ENCODE results near the gene KDELR1.

The KDELR1 gene

DNA sequence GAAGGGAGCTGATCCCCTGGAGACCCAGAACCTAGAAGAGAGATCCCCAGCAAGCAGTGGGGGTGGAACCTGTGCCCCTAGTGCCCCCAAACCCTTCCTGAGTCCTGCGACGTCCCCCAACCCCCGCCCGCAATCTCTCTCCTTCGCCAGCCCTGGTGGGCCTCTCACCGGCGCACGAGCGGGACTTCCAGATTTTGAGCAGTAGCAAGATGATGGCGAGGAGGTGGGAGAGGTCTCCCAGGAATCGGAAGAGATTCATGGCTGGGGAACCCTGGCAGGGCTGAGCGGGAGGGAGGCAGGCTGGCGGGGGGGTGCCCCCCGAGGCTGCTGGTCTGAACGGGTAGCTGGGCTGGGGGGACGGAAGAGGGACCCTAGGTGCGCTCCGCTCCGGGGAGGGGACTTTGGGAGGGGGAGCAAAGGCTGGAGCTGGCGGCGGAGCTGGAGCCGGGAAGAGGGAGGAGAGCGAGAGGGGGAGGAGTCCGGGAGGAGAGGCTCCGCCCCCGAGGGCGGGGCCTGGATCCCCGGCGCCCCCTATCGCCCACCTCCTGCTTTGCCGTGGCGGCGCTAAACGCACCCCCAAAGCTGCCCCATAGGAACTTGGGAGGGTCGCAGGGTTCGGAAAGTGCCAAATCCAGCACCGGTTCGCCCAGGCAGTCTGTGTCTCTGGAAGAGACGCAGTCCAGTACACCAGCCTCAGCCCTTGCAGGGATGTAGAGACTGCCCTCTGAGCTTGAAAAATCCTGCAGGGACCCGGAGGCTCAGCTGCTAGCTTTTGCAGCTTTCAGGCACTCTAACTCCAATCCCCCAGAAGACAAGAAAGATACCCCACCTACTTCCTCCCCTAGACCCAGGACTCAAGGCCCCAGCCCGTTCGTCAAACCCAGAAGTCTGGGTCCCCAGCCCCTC, at the start of gene KDELR1:
KDELR1 (minus strand) TSS at position 452 of the 906 bp plus-strand sequence; CDS start at position 259, 193 bp downstream.
- DNase-seq, result peak; percentile 40

DNA sequence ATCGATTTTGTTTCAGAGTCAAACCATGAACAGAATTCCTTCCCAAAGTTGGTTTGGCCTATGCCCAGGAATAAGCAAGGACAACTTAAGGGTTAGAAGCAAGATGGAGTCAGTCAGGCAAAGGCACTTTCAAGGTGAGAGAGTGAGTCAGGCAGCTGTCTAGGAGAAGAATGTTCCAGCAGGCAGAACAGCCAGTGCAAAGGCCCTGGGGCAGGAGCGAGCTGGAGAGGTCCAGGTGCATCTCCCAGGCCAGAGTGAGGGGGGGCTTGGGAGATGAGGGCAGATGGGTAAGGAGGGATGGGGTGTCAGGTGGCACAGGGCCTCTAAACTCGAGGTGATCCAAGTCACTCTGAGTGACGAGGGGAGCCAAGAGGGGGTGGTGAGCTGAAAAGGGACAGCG, 45.2 kb upstream of the KDELR1 start:
- DNase-seq, result no peak

DNA sequence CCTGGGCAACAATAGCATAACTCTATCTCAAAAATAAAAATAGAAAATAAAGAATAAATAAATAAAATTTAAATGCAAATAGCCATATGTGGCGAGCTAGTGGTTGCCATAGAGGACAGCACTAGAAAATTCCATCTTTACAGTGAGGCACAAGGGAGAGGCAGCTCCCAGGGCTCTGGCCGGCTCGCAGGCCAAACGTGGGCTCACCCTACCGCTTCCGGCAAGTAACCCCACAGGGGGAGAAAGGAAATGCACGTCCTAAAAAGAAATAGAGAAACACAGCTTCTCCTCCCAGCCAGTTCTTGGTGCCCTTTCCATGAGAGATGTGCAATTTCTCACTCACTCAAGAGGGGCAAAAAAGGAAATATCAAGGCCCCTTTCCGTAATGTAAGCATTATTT, 42.0 kb upstream of the KDELR1 start:
- DNase-seq, result no peak

DNA sequence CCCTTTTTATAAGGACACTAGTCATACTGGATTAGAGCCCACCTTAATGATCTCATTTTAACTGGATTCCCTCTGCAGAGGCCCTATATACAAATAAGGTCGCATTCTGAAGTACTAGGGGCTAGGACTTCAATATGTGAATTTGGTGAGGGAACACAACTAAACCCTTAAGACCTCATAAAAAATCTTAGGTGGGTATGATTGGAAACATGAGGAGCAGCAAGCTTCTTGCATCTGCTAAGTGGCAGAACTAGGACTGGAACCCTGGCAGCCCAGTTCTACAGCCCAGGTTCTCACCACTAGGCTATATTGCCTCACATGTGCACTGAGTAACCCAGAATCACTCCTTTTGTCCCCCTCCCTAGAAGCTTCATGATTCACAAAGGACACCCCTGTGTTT, 37.3 kb upstream of the KDELR1 start:
- DNase-seq, result no peak

DNA sequence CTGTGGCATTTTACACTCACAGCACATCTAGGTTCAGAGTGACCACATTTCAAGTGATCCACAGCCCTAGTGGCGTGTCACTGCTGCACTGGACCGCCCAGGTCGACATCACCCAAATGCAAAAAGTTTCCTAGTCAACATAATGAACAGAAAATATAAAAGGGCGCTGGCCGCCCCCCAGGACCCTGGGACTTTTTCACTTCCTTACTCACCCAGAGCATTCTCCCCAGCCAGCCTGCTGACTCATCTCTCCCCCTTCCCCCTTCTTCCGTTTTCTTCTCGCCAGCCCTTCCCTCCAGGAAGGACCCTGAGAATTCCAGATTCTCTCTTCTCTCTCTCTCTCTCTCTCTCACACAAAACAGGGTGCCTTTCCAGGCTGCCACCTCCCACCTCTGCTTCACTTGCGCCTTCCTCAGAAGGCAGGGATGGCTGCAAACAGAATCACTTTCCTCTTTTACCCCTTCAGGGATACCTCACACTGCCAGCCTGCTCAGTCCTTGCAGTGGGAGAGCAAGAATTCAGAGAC, 33.4 kb upstream of the KDELR1 start:
- peak; percentile 40 for DNase-seq

DNA sequence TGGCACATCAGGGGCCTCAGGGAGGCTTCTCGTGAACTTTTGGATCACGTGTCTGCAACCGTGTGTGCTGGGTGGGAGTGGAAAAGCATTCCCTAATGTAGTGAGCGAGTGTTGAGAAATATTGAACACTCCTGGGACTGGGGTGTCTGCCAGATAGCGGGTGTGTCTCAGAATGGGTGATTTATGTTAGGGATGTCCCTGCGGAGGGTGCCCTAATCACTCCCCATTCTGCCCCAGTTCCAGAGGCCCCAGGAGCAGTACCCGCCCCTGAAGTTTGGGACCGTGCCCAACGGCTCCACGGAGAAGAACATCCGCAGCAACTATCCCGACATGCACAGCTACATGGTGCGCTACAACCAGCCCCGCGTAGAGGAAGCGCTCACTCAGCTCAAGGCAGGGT, 30.2 kb upstream of the KDELR1 start:
- DNase-seq, result peak; percentile 51

DNA sequence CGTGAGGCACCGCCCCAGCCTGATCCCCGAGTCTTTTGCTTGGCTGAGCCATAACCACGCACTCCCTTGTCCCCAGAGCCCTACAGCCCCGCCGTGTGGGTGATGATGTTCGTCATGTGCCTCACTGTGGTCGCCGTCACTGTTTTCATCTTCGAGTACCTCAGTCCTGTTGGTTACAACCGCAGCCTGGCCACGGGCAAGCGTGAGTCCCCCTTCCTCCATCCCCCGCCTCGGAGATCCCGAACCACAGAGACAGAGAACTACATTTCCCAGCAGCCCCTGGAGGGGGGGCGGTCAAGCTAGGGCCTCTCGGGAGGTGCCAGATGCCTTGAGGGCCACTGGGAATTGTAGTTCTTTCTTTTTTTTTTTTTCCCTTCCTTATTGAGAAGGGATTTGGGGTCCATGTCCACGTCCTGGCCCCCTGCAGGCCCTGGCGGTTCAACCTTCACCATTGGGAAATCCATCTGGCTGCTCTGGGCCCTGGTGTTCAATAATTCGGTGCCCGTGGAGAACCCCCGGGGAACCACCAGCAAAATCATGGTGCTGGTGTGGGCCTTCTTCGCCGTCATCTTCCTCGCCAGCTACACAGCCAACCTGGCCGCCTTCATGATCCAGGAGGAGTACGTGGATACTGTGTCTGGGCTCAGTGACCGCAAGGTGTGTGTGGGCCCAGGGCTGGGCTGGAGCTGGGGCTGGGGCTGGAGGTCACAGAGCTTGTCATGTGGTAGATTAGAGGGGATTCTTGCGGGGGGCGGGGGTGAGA, 28.0 kb upstream of the KDELR1 start:
- DNase-seq, result no peak

DNA sequence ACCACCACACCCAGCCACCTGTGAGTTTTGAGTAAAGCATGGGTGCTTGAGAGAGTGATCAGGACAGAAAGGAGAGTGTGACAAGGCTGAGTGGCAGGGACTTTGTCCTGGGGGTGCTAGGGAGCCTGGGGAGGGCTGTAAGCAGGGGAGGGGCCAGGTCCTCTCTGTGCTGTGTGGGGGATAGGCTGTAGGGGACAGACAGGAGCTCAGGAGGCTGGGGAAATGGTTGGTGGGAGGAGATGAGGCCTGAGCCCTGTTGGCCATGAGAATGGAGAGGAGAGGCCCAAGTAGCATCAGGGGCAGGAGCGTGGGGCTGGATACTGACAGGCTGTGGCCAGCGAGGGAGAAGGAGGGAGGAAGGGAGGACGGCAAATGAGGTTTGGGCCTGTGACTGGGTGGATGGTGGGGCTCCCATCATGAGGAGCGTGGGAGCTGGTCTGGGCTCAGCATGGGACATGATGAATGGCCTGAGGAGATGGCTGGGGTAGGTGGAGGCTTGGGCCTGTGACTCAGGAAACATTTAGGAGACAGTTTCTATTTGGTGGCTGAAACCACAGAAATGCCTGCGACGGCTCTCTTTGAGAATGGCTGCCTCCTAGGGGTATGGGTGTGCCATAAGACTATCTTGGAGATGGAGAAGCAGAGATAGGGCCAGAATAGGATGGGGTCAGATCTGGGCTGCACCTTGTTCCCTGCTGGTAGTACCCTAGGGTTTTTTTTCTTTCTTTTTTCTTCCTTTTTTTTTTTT, 27.1 kb upstream of the KDELR1 start:
- peak; percentile 49 for DNase-seq

DNA sequence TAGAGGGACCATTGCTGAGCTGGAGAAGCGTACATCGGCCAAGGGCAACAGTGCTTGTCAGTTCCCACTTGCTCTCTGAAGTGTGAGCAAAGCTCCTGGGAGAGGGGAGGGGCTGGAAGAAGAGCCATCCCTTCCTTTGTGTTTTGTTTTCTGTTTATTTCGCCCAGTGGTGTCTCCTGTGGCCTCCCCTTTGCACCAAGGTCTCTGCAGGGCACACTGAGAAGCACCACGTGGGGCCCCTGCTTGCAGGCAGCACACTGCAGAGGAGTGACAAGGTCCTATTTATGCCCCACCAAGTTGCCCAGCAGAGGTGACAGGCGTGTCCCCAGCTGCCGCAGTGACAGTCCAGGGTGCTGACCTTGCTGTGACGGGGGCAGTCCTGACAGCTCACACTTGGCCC, 26.1 kb upstream of the KDELR1 start:
- DNase-seq, result no peak

DNA sequence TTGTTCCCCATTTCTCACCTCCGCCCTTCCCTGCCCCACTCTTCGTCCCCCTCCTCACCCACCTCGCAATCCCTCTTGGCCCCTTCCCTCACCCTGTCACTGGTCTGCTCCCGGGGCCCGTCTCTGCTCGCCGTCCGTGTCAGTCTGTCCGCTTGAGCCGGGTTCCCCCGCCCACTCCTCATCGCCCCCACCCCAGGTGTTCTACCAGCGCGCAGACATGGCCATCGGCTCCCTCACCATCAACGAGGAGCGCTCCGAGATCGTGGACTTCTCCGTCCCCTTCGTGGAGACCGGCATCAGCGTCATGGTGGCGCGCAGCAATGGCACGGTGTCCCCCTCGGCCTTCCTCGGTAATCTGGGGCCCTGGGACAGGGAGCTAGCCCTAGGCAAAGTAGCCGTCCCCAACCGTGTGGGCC, 24.5 kb upstream of the KDELR1 start:
- DNase-seq, result no peak

DNA sequence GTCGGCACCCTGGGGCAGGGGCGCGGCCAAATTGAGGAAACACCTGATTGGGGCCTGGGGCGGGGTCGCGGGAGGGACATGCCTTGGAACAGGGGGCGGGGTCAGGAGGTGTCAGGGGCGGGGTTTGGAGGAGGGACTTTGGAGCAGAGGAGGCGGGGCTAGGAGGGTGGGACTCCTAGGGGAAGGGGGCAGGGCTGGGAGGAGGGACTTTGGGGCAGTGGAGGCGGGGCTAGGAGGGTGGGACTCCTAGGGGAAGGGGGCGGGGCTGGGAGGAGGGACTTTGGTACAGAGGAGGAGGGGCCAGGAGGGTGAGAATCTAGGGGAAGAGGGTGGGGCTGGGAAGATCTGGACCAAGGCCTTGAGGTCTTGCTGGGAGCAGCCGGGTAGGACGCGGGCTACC, 24.0 kb upstream of the KDELR1 start:
- peak; percentile 47 for DNase-seq

DNA sequence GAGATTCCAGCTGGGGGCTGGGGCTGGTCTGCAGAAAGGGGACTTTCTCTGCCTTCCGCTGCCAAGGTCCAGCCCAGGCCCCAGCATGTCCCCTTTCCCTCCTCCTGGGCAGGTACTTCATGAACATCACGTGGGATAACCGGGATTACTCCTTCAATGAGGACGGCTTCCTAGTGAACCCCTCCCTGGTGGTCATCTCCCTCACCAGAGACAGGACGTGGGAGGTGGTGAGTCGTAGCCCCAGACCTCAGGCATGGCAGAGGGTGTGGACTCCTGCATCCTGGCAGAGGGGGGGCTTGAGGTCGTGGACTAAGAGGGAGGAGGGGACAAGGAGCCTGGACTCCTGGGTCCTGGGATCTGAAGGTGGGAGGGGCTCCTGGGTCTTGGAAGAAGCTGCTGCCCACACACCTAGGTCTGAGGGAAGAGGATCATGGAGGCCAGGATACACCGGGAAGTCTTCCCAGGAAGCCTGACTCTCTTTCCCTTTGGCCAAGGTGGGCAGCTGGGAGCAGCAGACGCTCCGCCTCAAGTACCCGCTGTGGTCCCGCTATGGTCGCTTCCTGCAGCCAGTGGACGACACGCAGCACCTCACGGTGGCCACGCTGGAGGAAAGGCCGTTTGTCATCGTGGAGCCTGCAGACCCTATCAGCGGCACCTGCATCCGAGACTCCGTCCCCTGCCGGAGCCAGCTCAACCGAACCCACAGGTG, 22.7 kb upstream of the KDELR1 start:
- peak; percentile 56 for DNase-seq

DNA sequence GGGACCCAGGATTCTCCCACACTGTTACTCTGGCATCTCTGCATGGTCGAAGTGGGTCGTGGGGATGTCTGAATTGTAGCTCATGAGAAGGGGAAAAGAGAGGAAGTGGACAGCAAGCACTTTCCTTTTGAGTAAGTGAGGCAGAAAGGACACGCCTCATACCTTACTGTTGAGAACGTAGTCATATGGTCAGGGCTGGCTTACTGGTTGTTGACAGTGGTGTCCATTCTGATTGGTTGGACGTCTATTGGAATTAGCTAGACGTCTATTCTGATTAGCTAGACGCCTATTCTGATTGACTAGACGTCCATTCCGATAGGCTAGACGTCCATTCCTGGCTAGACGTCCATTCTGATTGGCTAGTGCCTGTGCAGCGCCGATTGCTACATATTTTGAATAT, 14.5 kb upstream of the KDELR1 start:
- DNase-seq, result peak; percentile 17

DNA sequence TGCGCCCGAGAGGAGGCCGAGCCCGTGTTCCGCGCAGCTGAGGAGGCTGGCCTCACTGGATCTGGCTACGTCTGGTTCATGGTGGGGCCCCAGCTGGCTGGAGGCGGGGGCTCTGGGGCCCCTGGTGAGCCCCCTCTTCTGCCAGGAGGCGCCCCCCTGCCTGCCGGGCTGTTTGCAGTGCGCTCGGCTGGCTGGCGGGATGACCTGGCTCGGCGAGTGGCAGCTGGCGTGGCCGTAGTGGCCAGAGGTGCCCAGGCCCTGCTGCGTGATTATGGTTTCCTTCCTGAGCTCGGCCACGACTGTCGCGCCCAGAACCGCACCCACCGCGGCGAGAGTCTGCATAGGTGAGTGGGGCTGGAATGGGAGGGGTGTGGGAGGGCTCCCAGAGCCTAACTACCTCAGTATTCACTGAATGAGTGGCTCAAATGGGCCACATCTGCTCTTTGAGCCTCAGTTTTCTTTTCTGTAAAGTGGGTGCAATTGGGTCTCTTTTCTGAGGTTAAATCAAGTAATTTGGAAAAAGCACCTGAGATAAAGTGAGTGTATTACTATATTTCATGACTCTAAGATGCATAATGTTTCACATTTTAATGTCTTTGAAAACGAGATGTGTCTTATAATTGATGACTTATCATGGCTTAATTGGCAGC, 13.8 kb upstream of the KDELR1 start:
- no peak for DNase-seq

DNA sequence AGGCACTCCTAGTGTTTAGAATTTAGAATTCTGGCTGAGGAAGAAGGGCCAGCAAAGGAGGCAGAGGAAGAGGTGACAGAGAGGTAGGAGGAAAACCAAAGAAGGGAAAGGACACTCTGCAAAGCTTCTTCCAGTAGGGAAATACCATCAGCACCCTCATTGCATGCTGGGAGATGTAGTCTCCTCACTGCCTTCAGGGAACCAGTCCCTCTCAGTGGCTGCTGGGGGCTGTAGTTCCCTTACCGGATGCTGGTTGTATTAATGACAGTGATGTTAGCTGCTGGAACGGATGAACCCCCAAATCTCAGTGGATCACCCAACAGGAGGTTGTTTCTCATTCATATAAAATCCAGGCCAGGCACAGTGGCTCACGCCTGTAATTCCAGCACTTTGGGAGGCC, 12.3 kb upstream of the KDELR1 start:
- DNase-seq, result peak; percentile 60

DNA sequence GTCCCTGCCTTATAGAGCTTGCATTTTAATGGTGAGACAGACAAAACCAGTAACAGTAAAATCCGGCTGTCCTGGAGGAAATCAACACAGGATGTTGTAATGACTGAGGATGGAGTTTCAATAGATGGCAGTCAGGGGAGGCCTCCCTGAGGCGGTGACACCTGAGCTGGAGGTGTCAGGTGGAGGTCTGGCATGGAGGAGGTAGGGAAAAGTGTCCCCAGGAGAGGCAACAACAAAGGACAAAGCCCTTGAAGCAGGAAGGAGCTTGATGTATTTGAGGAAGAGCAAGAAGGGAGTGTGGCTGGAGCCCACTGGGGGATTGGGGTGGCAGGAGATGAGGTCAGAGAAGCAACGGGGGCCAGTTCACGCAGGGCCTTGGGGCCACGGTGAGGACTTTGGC, 9.9 kb upstream of the KDELR1 start:
- no peak for DNase-seq

DNA sequence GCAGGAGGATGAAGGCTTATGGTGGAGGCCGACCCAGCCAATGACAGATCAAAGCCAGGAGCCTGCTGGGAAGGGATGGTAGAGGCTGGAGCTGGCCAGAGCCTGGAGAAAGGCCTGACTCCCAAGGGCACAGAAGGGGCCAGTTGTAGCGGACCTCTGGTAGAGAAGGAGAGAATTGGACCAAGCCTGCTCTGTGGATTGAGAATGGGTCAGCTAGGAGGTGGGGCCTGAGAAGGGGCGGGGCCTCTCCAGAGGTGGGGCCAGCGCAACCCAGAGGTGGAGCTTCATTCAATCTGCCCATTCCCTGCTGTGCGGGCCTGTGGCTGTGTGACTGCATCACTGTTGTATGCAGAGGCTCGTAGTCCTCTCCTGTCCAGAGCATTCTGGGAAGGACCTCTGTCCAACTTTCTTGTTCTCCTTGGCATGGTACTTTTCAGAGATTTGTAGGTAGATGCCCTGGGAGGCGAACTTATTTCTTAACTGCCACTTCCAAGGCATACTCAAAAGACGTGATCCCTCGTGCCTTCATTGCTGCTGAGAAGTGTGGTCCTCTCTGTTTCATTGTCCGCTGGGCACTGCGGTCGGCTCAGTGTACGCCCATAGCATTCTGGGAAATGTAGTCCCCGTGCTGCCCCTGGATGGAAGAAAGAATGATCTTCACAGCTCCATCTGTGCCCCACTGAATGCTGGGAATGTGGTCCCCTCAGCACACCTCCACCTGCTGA, 8.8 kb upstream of the KDELR1 start:
- peak; percentile 66 for DNase-seq

DNA sequence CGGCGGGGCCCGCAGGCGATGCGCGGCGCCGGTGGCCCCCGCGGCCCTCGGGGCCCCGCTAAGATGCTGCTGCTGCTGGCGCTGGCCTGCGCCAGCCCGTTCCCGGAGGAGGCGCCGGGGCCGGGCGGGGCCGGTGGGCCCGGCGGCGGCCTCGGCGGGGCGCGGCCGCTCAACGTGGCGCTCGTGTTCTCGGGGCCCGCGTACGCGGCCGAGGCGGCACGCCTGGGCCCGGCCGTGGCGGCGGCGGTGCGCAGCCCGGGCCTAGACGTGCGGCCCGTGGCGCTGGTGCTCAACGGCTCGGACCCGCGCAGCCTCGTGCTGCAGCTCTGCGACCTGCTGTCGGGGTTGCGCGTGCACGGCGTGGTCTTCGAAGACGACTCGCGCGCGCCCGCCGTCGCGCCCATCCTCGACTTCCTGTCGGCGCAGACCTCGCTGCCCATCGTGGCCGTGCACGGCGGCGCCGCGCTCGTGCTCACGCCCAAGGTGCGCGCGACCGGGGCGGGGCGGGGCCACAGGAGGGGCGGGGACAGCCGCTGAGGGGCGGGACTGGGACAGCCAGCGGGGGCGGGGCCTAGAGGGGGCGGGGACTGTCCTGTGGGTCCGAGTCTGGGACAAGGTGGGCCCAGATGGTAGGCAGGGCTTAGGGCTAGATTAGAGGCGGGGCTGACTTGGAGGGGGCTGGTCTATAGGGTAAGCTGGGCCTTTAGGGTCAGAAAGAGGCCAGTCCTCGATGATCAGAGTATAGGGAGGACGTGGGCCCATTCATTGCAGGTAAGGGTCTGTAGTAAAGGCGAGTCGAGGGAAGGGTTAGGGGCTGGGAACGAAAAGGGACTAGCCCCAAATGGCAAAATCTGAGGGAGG, 7.3 kb upstream of the KDELR1 start:
- DNase-seq, result no peak

DNA sequence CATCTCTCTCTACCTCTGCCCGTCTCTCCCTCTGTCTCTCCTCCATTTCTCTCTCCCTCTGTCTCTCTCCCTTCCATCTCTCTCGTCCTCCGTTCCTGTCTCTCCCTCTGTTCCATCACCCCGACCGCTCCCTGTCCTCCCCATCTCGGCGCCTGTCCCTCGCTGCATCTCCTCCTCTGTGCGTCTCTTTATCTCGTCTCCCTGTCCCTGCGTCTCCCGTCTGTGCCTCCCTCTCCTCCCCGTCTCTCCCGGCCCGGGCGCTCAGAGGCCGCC, 6.7 kb upstream of the KDELR1 start:
- no peak for DNase-seq

Data from NCI-H226 (cell line).